HCT116 (cell line): ENCODE measurements around the gene KASH5. TPM values are rescaled to one million over a fixed set of nuclear protein-coding genes. Genes with fewer than 3 reads are reported as not detected.

Experiments
- ATAC-seq: fragments of 200-7000 bp; cut with Tn5 transposase; 2 replicates; pipeline ENCODE4 v1.9.1; 2020; ENCODE audit warnings: mild to moderate bottlenecking, moderate library complexity
- BruUV-seq: library from RNA; stranded (reverse); fragments of 400-500 nt; replicated peaks from 2 replicates; lab custom pipeline; 2021; lab: Mats Ljungman, UMichigan
- CTCF ChIA-PET: fragments of 300-600 bp; sonication (Branson Sonifier 250); formaldehyde crosslinking; loops from one replicate; lab custom pipeline; 2021; ENCODE audit warnings: antibody characterized with exemption; lab: Charles Lee
- POLR2A ChIA-PET: fragments of 300-600, 350-600 bp; sonication (Branson Sonifier 250); formaldehyde crosslinking; loops from one replicate; lab custom pipeline; 2021; ENCODE audit warnings: antibody characterized with exemption; lab: Charles Lee
- RAD21 ChIA-PET, 2 experiments: fragments of 300-600 bp; sonication (Branson Sonifier 250); formaldehyde crosslinking; loops; one replicate each; lab custom pipeline; 2023; ENCODE audit warnings: low total read pairs in 2 of 2; ENCODE audit not compliant: uncharacterized antibody in 2 of 2, unreplicated experiment in 2 of 2, low non-redundant PET in 1 of 2; lab: Charles Lee
- DNase-seq: peaks from one replicate; pipeline ENCODE4 v3.0.0-alpha.2; 2010; ENCODE audit warnings: low read depth, low spot score
- H2AFZ ChIP-seq: fragments of 200-600 bp; shearing (Covaris generic), sonication (generic); 2 replicates; pipeline ENCODE4 v1.6.1; 2017; ENCODE audit warnings: low read depth, mixed run types, mixed read lengths, antibody characterized with exemption, low read length; ENCODE audit not compliant: poor library complexity, severe bottlenecking
- H3K27ac ChIP-seq: 2 replicates; pipeline ENCODE4 v1.5.1; 2012; ENCODE audit warnings: low read depth, low read length
- H3K27me3 ChIP-seq: fragments of 200-600 bp; sonication (generic); 2 replicates; pipeline ENCODE4 v1.6.1; 2016; ENCODE audit warnings: mixed run types, low read length, mixed read lengths; ENCODE audit not compliant: insufficient read depth
- H3K36me3 ChIP-seq, 2 experiments: fragments of 200-500 bp in 1 of 2; fragments of 200-600 bp in 1 of 2; sonication (Bioruptor generic) in 1 of 2; sonication (generic) in 1 of 2; 2 replicates each; pipeline versions ENCODE4 v1.5.1 to v1.6.1; 2014 to 2016; ENCODE audit warnings: low read length in 2 of 2, inconsistent platforms in 1 of 2, mixed read lengths in 1 of 2, mixed run types in 1 of 2; ENCODE audit not compliant: insufficient read depth in 2 of 2, control insufficient read depth in 1 of 2
- H3K4me1 ChIP-seq, 2 experiments: fragments of 200-600 bp in 1 of 2; sonication (generic) in 1 of 2; 2 replicates each; pipeline versions ENCODE4 v1.5.1 to v1.6.1; 2012 to 2017; ENCODE audit warnings: low read length in 2 of 2, inconsistent platforms in 1 of 2, mild to moderate bottlenecking in 1 of 2, mixed read lengths in 1 of 2, mixed run types in 1 of 2, moderate library complexity in 1 of 2; ENCODE audit not compliant: insufficient read depth in 2 of 2, control insufficient read depth in 1 of 2
- H3K4me2 ChIP-seq: fragments of 200-600 bp; sonication (generic); 2 replicates; pipeline ENCODE4 v1.6.1; 2017; ENCODE audit warnings: mixed run types, low read length, mixed read lengths
- H3K4me3 ChIP-seq, 2 experiments: fragments of 200-600 bp in 1 of 2; sonication (generic) in 1 of 2; replicated peaks in 1 of 2; 2 replicates each; pipeline ENCODE4 v1.5.1; 2011 to 2016; ENCODE audit warnings: low read length in 2 of 2, control low read depth in 1 of 2, low read depth in 1 of 2, mild to moderate bottlenecking in 1 of 2, mixed read lengths in 1 of 2, mixed run types in 1 of 2
- H3K79me2 ChIP-seq: fragments of 200-600 bp; sonication (generic); 2 replicates; pipeline ENCODE4 v1.6.1; 2017; ENCODE audit warnings: mild to moderate bottlenecking, mixed run types, low read length, moderate library complexity, mixed read lengths; ENCODE audit not compliant: insufficient read depth
- H3K9ac ChIP-seq: fragments of 200-600 bp; sonication (generic); 2 replicates; pipeline ENCODE4 v1.6.1; 2016; ENCODE audit warnings: low read length, mixed read lengths
- H3K9me2 ChIP-seq: fragments of 200-600 bp; sonication (generic), shearing (Covaris generic); 2 replicates; pipeline ENCODE4 v1.6.1; 2017; ENCODE audit warnings: mixed run types, mild to moderate bottlenecking, moderate library complexity; ENCODE audit not compliant: insufficient read depth
- H3K9me3 ChIP-seq, 2 experiments: fragments of 200-500 bp in 1 of 2; fragments of 200-600 bp in 1 of 2; sonication (Bioruptor generic) in 1 of 2; sonication (generic) in 1 of 2; 2 replicates each; pipeline ENCODE4 v1.6.1; 2014 to 2017; ENCODE audit warnings: low read length in 2 of 2, mixed read lengths in 2 of 2, inconsistent platforms in 1 of 2, low read depth in 1 of 2, mild to moderate bottlenecking in 1 of 2, mixed run types in 1 of 2, moderate library complexity in 1 of 2; ENCODE audit not compliant: control insufficient read depth in 1 of 2, insufficient read depth in 1 of 2
- H4K20me1 ChIP-seq: fragments of 200-600 bp; sonication (generic), shearing (Covaris generic); 2 replicates; pipeline ENCODE4 v1.6.1; 2017; ENCODE audit warnings: mixed run types, mild to moderate bottlenecking, moderate library complexity; ENCODE audit not compliant: insufficient read depth
- ATF3 ChIP-seq: IDR thresholded peaks from 2 replicates; pipeline ENCODE4 v1.6.1; 2012
- CBX3 ChIP-seq: IDR thresholded peaks from 2 replicates; pipeline ENCODE4 v1.6.1; 2012; ENCODE audit warnings: low read depth
- CEBPB ChIP-seq: IDR thresholded peaks from 2 replicates; pipeline ENCODE4 v1.6.1; 2012; ENCODE audit warnings: low read depth
- EZH2 ChIP-seq: fragments of 200-600 bp; sonication (generic); IDR thresholded peaks from 2 replicates; pipeline ENCODE4 v1.6.1; 2017; ENCODE audit warnings: antibody characterized with exemption, mixed run types
- EZH2phosphoT487 ChIP-seq: fragments of 200-600 bp; IDR thresholded peaks from 2 replicates; pipeline ENCODE4 v1.6.1; 2018; ENCODE audit warnings: antibody characterized with exemption, borderline replicate concordance
- FOSL1 ChIP-seq: IDR thresholded peaks from 2 replicates; pipeline ENCODE4 v1.6.1; 2012; ENCODE audit warnings: low read depth
- JUND ChIP-seq: IDR thresholded peaks from 2 replicates; pipeline ENCODE4 v1.6.1; 2012
- MAX ChIP-seq: IDR thresholded peaks from 2 replicates; pipeline ENCODE4 v1.6.1; 2012
- POLR2A ChIP-seq: IDR thresholded peaks from 2 replicates; pipeline ENCODE4 v1.7.0; 2011; ENCODE audit warnings: borderline replicate concordance; ENCODE audit not compliant: insufficient read depth, insufficient read length; ENCODE audit errors: extremely low read depth
- POLR2AphosphoS5 ChIP-seq: IDR thresholded peaks from 2 replicates; pipeline ENCODE4 v1.6.1; 2011; ENCODE audit warnings: mild to moderate bottlenecking, low read depth, low read length, moderate library complexity
- RAD21 ChIP-seq: IDR thresholded peaks from 2 replicates; pipeline ENCODE4 v1.6.1; 2012; ENCODE audit warnings: low read depth, mild to moderate bottlenecking
- REST ChIP-seq: IDR thresholded peaks from 2 replicates; pipeline ENCODE4 v1.6.1; 2012; ENCODE audit warnings: low read depth
- SIN3A ChIP-seq: IDR thresholded peaks from 2 replicates; pipeline ENCODE4 v1.6.1; 2012; ENCODE audit warnings: low read depth
- SP1 ChIP-seq: IDR thresholded peaks from 2 replicates; pipeline ENCODE4 v1.6.1; 2012; ENCODE audit warnings: low read depth
- TCF7L2 ChIP-seq: IDR thresholded peaks from 2 replicates; pipeline ENCODE4 v1.7.0; 2011; ENCODE audit warnings: borderline replicate concordance, inconsistent platforms; ENCODE audit not compliant: insufficient read depth, insufficient read length; ENCODE audit errors: extremely low read depth
- YY1 ChIP-seq: IDR thresholded peaks from 2 replicates; pipeline ENCODE4 v1.6.1; 2011; ENCODE audit warnings: low read length, low read depth, moderate library complexity, mild to moderate bottlenecking; ENCODE audit not compliant: insufficient replicate concordance; ENCODE audit errors: extremely low read depth
- ZBTB33 ChIP-seq: IDR thresholded peaks from 2 replicates; pipeline ENCODE4 v1.6.1; 2011; ENCODE audit warnings: mild to moderate bottlenecking, low read length, moderate library complexity; ENCODE audit not compliant: insufficient replicate concordance; ENCODE audit errors: extremely low read depth
- ZFX ChIP-seq: fragments of 450-650 bp; IDR thresholded peaks from 2 replicates; pipeline ENCODE4 v1.6.1; 2017
- intact Hi-C: fragments of 100-400 bp; cut with micrococcal nuclease; formaldehyde crosslinking; loops from 2 replicates; pipeline ENCODE4 v1.10.0; 2022
- total RNA-seq: library from RNA; stranded (reverse); gene quantifications from one replicate; pipeline ENCODE4 v1.2.1, GENCODE V29; 2021; ENCODE audit not compliant: unreplicated experiment
- TF ChIP-seq, protein P1 (sequence below), 3 experiments: fragments of 200-600 bp in 1 of 3; sonication (generic) in 1 of 3; IDR thresholded peaks in 2 of 3; conservative IDR thresholded peaks in 1 of 3; 2 replicates each; pipeline ENCODE4 v1.5.1; 2012 to 2017; ENCODE audit warnings: low read depth in 2 of 3, low read length in 2 of 3, antibody characterized with exemption in 1 of 3, borderline replicate concordance in 1 of 3, control low read depth in 1 of 3, mild to moderate bottlenecking in 1 of 3, mixed read lengths in 1 of 3, mixed run types in 1 of 3, moderate library complexity in 1 of 3; ENCODE audit not compliant: insufficient read depth in 1 of 3

The KASH5 gene
- total RNA-seq, 1 experiment from 2014 or later = not detected

- H2AFZ ChIP-seq = no peak overlapping the region
- ChIA-PET CTCF (no interaction called here), POLR2A (no interaction called here), RAD21 (no interaction called here)
- ATAC-seq = no peak
- no peak for DNase-seq
- no peaks in the 10 kb centered on the region for H3K36me3 ChIP-seq
- H3K9me3 ChIP-seq = no peaks in the 10 kb centered on the region
- no peaks in the 10 kb centered on the region for H3K9me2 ChIP-seq
- H3K4me2 ChIP-seq = no peak overlapping the region
- TF ChIP-seq POLR2AphosphoS5 = no peak
- no peak for TF ChIP-seq ATF3
- TF ChIP-seq CBX3 = no peak
- TF ChIP-seq SP1 = no peak
- TF ChIP-seq REST = no peak
- TF ChIP-seq, protein P1, sequence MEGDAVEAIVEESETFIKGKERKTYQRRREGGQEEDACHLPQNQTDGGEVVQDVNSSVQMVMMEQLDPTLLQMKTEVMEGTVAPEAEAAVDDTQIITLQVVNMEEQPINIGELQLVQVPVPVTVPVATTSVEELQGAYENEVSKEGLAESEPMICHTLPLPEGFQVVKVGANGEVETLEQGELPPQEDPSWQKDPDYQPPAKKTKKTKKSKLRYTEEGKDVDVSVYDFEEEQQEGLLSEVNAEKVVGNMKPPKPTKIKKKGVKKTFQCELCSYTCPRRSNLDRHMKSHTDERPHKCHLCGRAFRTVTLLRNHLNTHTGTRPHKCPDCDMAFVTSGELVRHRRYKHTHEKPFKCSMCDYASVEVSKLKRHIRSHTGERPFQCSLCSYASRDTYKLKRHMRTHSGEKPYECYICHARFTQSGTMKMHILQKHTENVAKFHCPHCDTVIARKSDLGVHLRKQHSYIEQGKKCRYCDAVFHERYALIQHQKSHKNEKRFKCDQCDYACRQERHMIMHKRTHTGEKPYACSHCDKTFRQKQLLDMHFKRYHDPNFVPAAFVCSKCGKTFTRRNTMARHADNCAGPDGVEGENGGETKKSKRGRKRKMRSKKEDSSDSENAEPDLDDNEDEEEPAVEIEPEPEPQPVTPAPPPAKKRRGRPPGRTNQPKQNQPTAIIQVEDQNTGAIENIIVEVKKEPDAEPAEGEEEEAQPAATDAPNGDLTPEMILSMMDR (IDR thresholded peaks at IDR 0.05 in 2 of 3, conservative IDR thresholded peaks at IDR 0.05 in 1 of 3; ENCODE audit: borderline replicate concordance in 1 of 3, insufficient read depth in 1 of 3, low read depth in 2 of 3, low read length in 2 of 3) = no peak
- TF ChIP-seq RAD21 = no peak
- no peak for TF ChIP-seq SIN3A
- TF ChIP-seq MAX = no peak
- TF ChIP-seq TCF7L2 = no peak
- no peak for TF ChIP-seq CEBPB
- no peak for TF ChIP-seq EZH2
- TF ChIP-seq EZH2phosphoT487 = no peak
- TF ChIP-seq ZBTB33 = no peak
- no peak for TF ChIP-seq ZFX
- no peak for TF ChIP-seq JUND
- TF ChIP-seq YY1 = no peak
- TF ChIP-seq FOSL1 = no peak
- TF ChIP-seq POLR2A = no peak
- no peak overlapping the region for H3K9ac ChIP-seq
- H3K4me1 ChIP-seq = peaks cover 6 to 10% of the 10 kb centered on the region in 2 experiments; a peak in 2 of 4 replicates
- intact Hi-C loops = no loop called here
- no peak overlapping the region for H3K4me3 ChIP-seq
- H3K79me2 ChIP-seq = peaks cover 16% of the 10 kb centered on the region
- BruUV-seq = no TSS peak
- no peaks in the 10 kb centered on the region for H4K20me1 ChIP-seq
- no peaks in the 10 kb centered on the region for H3K27me3 ChIP-seq
- no peak overlapping the region for H3K27ac ChIP-seq
Measured at GRCh38 chr19:49458567-49458903, 70.5 kb downstream of the KASH5 start.
